GM21619 (cell line): ENCODE measurements around the gene ADIRF.
A peak's percentile ranks its signal among the peaks of the same experiment; 100 is the strongest.

Source experiments
- ATAC-seq: cut with Tn5 transposase; IDR thresholded peaks from one replicate; pipeline ENCODE4 v1.9.1; 2021; ENCODE audit not compliant: unreplicated experiment

The ADIRF gene

DNA sequence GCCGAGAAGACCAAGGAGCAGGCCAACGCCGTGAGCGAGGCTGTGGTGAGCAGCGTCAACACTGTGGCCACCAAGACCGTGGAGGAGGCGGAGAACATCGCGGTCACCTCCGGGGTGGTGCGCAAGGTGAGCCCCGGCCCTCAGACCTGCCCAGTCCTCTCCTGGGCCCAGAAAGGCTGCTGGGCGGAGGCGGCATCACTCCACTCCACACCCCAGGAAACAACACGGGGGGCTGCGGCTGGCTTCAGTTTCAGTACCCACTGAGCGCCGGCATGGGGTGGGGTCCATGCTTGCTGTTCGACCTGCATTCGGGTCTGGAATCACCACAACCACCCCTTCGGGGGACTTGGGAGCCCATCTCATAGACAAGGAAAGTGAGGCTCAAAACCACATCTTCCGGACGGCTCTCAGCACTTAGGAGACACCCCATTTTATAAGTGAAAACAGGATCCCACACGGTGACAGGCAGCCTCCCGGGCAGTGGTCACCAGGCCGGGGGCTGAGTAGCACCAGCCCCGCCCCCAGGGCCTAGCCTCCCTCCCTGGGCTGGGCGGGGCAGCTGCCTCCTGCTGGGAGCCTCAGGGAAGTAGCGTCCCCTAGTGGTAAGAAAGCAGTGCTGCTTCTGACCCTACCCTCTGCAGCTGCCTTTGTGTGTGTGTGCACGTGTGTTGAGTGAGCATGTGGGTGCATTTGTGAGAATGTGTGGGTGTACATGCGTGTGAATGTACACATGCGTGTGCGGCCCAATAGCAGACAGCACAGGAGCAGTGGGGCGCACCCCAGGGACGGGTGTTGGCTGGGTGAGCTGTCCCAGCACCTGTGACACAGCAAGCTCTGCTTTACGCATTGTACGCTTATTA, 8.0 kb upstream of the ADIRF start:
- peak; percentile 54 for ATAC-seq

GRCh38 chr10:86960863-86961434, 7.3 kb upstream of the ADIRF start:
- ATAC-seq, result no peak

DNA sequence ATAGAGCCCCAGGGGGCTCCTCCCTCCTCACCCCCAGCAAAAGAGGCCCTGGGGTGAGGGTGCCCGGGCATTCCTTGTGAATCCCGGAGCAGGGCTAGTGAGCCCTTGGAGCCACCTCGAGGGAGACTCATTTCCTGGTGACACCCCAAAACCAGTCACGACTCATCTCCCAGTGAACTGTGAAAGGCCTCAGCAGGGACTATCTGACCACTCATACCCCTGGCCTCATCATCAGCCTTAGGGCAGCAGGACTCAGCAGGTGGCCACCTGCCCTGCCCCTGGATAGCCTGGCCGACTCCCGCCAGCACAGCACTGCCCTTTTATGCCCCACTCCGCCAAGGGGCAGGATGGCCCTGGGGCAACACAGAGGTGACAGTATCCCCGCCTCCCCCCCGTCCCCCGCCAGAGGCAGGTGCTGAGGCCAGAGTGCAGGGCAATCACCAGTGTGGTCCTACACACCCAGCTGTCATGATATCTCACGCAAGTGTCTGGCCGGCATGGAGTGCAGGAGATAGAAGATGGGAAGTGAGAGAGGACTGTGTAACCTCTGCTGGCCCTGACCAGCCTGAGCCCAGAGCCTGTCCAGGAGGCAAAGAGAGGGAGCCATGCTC, 6.7 kb upstream of the ADIRF start:
- ATAC-seq, result no peak

DNA sequence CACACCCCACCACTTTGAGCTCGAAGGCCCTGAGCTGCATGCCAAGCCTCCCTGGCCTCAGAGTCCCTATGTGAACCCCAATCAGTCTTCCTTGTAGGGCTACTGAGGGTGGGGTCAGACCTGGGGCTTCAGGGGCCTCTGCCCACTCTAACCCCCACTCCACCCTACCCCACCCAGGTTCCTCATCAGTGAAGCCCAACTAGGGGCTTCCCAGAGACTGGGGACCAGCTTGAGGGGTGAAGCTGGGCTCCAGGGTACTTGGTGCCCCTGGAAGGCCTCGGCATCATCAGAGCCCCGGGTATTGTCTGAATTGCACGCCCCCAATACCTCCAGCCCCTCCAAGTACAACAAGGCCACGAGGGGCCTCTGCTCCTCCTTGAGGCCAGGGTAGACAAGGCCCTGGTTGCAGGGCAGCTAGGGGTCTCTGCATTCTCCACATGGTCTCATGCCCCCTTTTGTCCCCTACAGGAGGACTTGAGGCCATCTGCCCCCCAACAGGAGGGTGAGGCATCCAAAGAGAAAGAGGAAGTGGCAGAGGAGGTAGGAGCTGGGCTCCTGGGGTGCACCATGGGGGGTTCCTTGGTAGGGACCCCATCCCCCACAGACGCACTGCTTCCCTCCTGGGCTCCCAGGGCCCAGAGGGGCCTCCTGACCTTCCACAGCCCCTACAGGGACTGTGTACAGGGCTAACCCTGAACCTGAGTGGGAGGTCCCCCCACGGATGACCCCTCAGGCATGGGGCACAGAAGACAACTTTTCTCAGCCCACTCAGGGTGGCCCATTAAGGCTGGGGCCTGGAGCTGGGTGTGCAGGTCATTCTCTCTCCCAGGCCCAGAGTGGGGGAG, 5.9 kb upstream of the ADIRF start:
- no peak for ATAC-seq

DNA sequence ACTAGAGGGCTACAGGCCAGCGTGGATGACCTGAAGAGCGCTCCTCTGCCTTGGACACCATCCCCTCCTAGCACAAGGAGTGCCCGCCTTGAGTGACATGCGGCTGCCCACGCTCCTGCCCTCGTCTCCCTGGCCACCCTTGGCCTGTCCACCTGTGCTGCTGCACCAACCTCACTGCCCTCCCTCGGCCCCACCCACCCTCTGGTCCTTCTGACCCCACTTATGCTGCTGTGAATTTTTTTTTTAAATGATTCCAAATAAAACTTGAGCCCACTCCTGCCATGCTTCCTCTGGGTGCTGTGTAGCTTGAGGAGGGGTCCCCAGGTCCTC, 5.3 kb upstream of the ADIRF start:
- ATAC-seq, result no peak

- ATAC-seq, result no peak
Observed at GRCh38 chr10:86963341-86963919, 4.9 kb upstream of the ADIRF start.

DNA sequence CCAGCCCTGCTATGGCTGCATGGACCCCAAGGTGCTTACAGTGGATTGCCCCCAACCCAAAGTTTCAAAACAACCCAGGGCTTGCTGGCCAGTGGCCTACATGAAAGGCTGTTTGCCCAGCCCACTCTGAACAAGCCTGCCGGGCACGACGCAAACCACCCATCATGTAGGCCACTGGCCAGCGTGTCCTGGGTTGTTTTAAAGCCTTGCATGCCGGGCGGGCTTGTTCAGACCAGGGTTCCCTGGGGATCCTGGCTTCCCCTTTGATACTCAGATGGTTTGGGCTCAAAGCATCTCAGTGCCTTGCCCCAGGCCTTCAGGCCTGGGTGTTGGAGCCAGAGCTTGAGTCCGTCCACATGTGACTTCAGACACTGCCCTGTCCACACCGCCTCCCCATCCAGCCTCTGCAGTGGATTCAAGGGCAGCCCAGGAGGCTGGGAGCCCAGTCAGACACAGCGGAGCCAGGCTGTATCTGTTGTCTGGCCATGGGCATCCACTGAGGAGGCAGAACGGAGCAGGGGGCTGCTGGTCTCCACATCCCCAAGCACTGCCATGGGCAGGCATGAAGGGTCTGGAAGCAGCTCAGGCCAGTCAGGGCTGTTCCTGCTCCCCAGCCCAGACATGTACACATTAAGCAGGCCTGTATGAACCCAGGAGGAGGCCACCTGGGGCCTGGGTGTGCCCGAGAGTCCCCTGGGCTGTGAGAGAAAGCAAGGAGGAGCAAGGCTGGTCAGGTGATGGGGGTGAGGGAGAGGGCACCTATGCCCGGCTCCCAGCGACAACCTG, 4.0 kb upstream of the ADIRF start:
- ATAC-seq, result no peak

DNA sequence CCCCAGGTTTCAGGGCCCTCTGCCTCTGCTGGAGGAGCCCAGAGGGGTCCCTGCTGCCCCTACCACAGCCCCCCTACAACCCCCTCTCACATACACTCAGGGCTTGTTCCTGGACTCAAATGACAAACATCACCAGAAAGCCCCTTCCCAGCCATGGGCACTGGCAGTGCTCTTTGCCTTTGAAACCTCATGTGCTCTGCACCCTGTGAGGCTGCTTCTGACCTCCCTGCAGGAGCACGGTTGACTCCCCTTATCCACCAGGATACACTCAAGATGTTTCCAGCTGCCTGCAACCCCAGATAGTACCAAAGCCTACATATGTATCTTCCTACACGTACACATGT, 3.5 kb upstream of the ADIRF start:
- no peak for ATAC-seq

DNA sequence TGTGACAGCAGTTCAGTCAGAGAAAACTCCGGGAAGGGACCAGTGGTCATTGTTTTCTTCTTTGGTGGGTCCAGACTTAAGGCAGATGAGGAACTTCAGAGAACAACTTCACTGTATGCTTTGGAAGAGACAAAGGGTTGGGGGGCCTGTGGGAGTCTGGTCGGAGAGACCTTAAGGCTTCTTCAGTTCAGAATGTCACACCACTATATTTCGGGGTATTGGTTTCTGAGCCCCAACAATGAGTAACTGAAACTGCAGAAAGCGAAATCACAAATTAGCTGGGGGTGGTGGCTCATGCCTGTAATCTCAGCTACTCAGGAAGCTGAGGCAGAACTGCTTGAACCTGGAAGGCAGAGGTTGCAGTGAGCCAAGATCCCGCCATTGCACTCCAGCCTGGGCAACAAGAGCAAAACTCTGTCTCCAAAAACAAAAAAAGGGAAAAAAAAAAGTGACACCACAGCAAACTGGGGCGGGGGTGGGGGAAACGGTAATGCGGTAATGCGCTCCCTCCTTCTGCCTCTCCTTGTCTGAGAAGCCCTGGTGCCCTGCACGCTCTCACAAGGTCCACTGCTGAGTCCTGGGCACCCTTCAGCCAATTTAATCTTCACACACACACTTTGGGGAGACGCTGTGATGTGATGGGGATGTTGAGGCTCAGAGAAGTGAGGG, 2.2 kb upstream of the ADIRF start:
- ATAC-seq, result no peak

- ATAC-seq, result no peak
Observed at GRCh38 chr10:86967481-86967941, 771 bp upstream of the ADIRF start.

GRCh38 chr10:86968994-86969355, 693 bp downstream of the ADIRF start:
- ATAC-seq, result no peak

DNA sequence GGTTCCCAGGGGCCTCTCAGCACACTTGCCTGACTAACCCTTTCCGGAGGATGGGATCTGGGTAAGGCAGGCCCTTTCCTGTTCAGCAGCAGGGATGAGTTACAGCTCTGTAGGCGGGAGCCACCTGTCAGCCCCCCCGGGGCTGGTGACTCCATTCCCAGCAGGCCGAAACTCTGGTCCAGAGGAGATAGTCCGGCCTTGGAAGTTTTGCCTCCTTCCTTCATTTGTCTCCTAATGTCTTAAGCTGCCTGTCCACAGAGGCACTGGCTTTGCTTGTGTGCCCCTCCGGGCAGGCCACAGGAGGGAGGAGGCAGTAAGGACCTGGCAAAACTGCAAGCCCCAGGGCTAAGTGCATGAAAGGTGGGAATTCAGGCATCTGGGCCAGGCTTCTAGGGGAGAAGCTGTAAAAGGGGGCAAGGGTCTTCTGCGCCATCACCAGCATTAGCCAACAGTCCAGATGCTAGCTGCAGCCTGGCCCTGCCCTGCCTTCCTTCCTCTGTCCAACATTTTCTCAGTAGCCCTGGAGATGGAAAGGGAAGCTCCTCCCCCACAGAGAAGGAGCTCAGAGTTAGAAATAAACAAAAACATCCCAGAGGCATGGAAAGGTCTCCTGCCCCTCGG, 1.2 kb downstream of the ADIRF start:
- ATAC-seq, result no peak

GRCh38 chr10:86970162-86970981, 2.1 kb downstream of the ADIRF start:
- no peak for ATAC-seq

- no peak for ATAC-seq
Observed at GRCh38 chr10:86970982-86971231, 2.6 kb downstream of the ADIRF start.

DNA sequence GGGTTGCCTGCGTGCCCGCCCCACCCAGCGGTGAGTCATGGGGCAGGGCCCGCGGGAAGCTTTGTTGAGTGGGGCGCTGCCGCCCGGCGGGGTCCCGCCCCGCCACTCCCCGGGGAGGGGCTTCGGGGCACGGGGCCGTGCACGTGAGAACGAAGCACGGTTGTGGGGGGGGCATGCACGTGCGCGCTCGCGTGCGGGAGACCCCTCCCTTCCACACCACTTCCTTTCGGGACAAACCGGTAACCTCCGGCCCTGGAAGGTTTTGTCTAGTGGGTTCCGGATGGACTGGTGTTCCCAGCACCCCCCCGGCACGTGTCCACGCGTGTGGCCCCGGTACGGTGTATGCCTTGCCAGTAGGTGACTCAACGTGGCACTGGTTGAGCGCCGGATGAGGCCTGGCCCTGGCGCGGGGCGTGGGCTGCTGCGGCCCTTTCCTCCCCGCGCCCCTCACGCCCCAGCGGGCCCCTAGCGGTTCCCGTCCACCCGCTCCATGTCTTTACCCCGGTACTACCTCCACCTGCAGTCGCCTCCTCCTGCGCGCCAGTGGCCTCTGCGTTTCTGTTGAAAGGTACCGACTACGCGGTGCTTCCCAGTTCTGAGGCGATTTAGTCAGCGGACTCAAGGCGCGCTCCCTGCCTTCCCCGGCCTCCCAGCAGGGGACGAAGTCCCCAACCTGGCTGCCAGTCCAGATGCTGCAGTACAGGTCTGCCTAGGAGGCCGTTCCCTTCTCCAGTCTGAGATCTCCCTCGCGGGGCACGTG, 3.1 kb downstream of the ADIRF start:
- ATAC-seq, result peak; percentile 66

DNA sequence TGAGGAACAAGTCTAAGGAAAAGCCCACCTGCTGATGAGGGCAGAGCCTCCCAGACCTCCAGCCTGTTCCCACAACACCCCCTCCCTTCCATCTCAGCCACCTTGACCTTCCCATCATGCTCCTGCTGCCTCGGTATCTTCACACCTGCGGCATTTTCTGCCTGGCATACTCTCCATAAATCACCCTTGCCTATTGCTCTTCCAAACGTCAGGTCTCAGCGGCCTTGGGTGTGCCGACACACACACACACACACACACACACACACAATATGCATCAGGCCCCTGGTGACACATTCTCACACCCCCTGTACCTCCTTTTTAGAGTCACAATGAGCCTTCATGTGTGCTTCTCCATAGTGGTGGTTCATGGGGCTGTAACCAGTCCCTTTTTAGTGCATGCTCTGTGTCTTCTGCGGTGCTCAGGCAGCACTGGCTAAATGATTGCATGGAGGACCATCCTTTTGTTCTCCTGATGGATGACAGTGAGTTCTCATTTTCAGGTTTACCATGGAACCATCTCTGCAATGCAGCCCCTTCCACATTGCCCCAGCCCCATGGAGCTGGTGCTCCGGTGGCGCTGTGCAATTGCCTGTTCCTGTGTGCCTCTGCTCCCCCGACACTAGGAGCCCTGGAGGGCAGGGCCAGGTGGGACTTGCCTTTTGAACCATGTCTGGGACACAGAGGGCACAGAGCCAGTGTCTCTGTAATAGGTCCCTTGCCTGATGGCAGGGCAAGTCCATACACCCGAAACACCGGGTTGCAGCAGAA, 4.5 kb downstream of the ADIRF start:
- no peak for ATAC-seq

DNA sequence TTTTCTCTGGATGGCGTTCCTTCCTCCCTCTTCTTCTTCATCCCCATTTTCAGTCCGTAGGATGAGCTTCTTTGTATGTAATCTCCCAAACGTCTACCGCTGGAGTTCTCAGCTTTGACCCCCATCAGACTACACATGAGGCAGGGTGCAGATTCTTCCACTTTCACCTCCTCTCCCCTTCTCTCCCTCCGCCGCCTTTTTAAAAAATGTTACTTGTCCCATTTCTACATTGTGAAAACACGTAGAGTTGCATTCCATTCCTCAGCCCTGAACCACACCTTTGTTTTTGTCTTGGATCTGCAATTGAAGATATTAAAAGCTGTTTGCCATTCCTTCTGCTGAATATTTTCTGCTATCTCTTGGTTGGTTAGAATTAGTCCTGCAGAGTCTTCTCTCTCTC, 6.2 kb downstream of the ADIRF start:
- ATAC-seq, result no peak
